ENCODE data around the gene NPRL2. TPM values are rescaled to one million over a fixed set of nuclear protein-coding genes. Genes with fewer than 3 reads are reported as not detected.

The NPRL2 gene
- total RNA-seq, 1 donor = 22.9 TPM

Other genes starting within 250 kb of the NPRL2 start
- gene SEMA3F, start 195.5 kb downstream of the NPRL2 start, total RNA-seq = 0.32 and 0.86 TPM in 2 replicates
- not detected in 2 replicates for gene GNAT1, start 159.2 kb downstream of the NPRL2 start, total RNA-seq
- gene SLC38A3, start 145.5 kb downstream of the NPRL2 start, total RNA-seq = not detected in 2 replicates
- 265 and 297 TPM in 2 replicates for gene GNAI2, start 114.6 kb downstream of the NPRL2 start, total RNA-seq
- gene SEMA3B, start 81.6 kb downstream of the NPRL2 start, total RNA-seq = 7.4 and 23.3 TPM in 2 replicates
- not detected in 2 replicates for gene LSMEM2, start 71.7 kb downstream of the NPRL2 start, total RNA-seq
- gene IFRD2, start 58.3 kb downstream of the NPRL2 start, total RNA-seq = 82.0 and 83.1 TPM in 2 replicates
- 2.3 and 6.5 TPM in 2 replicates for gene HYAL3, start 51.4 kb downstream of the NPRL2 start, total RNA-seq
- gene NAA80, start 51.4 kb downstream of the NPRL2 start, total RNA-seq = 5.8 and 6.5 TPM in 2 replicates
- 1.6 and 2.6 TPM in 2 replicates for gene HYAL1, start 47.2 kb downstream of the NPRL2 start, total RNA-seq
- gene HYAL2, start 28.0 kb downstream of the NPRL2 start, total RNA-seq = 49.6 and 69.1 TPM in 2 replicates
- gene TUSC2, start 22.6 kb downstream of the NPRL2 start, total RNA-seq = 17.7 and 22.0 TPM in 2 replicates
- gene RASSF1, start 9.9 kb downstream of the NPRL2 start, total RNA-seq = 34.8 and 36.3 TPM in 2 replicates
- 0.97 and 1.3 TPM in 2 replicates for gene ZMYND10, start 5.0 kb downstream of the NPRL2 start, total RNA-seq
- gene CYB561D2, start 87 bp upstream of the NPRL2 start, total RNA-seq = 22.5 and 23.7 TPM in 2 replicates
- gene TMEM115, start 8.7 kb upstream of the NPRL2 start, total RNA-seq = 55.3 and 63.1 TPM in 2 replicates
- gene CACNA2D2, start 152.9 kb upstream of the NPRL2 start, total RNA-seq = not detected in 2 replicates
- gene C3orf18, start 217.0 kb upstream of the NPRL2 start, total RNA-seq = 9.1 and 13.5 TPM in 2 replicates
- 8.6 and 10.0 TPM in 2 replicates for gene HEMK1, start 218.7 kb upstream of the NPRL2 start, total RNA-seq